HepG2 (cell line): ENCODE data around the gene AP2A2. TPM values are rescaled to one million over a fixed set of nuclear protein-coding genes. Genes with fewer than 3 reads are reported as not detected.

Experiments
- ATAC-seq: fragments of 200-7000 bp; cut with Tn5 transposase; 3 replicates; pipeline ENCODE4 v1.9.1; 2020; ENCODE audit warnings: mild to moderate bottlenecking, moderate library complexity
- BruUV-seq: library from RNA; stranded (reverse); fragments of 400-500 nt; replicated peaks from 2 replicates; lab custom pipeline; 2021; lab: Mats Ljungman, UMichigan
- CTCF ChIA-PET: fragments of 300-600 bp; formaldehyde crosslinking; extraction: SDS; loops from one replicate; lab custom pipeline; 2021; ENCODE audit warnings: low total read pairs, inconsistent platforms, low intra/inter-chr PET ratio; lab: Yijun Ruan, JAX
- POLR2A ChIA-PET: fragments of 350-600 bp; sonication (Branson Sonifier 250); formaldehyde crosslinking; loops from one replicate; lab custom pipeline; 2020; ENCODE audit warnings: antibody characterized with exemption, inconsistent platforms; lab: Yijun Ruan, JAX
- DNase-seq: peaks from one replicate; pipeline ENCODE4 v3.0.0-alpha.2; 2015; ENCODE audit warnings: low spot score
- FAIRE-seq: peaks from 3 replicates; lab custom pipeline; 2011; peaks lifted over from hg19 to GRCh38; lab: Jason Lieb, UNC
- H2AFZ ChIP-seq: one replicate; pipeline ENCODE4 v1.6.1; 2011; ENCODE audit warnings: low read length, inconsistent platforms
- H3K27ac ChIP-seq: fragments of 300-600 bp; 3 replicates; pipeline ENCODE4 v1.8.0; 2011; ENCODE audit warnings: mixed run types, mild to moderate bottlenecking, mixed read lengths, low read length, inconsistent platforms; ENCODE audit not compliant: insufficient read depth; ENCODE audit errors: extremely low read length
- H3K27me3 ChIP-seq, 2 experiments: fragments of 200-600 bp in 1 of 2; 2 replicates in 1 of 2; 3 replicates in 1 of 2; pipeline versions ENCODE4 v1.6.0 to v1.8.0; 2011; ENCODE audit warnings: low read length in 2 of 2, mild to moderate bottlenecking in 2 of 2, moderate library complexity in 2 of 2, inconsistent platforms in 1 of 2; ENCODE audit not compliant: insufficient read depth in 2 of 2, control insufficient read depth in 1 of 2
- H3K36me3 ChIP-seq, 2 experiments: fragments of 200-600 bp in 1 of 2; replicated peaks in 1 of 2; 2 replicates in 1 of 2; 3 replicates in 1 of 2; pipeline versions ENCODE4 v1.5.1 to v1.8.0; 2011; ENCODE audit warnings: low read length in 2 of 2, inconsistent platforms in 1 of 2; ENCODE audit not compliant: insufficient read depth in 2 of 2, control insufficient read depth in 1 of 2
- H3K4me1 ChIP-seq: 2 replicates; pipeline ENCODE4 v1.5.1; 2012; ENCODE audit warnings: low read length, inconsistent platforms; ENCODE audit not compliant: insufficient read depth
- H3K4me2 ChIP-seq: 2 replicates; pipeline ENCODE4 v1.6.0; 2011; ENCODE audit warnings: low read depth, low read length, inconsistent platforms
- H3K4me3 ChIP-seq, 3 experiments: fragments of 200-600 bp in 1 of 3; sonication (generic), shearing (Covaris generic) in 1 of 3; replicated peaks in 1 of 3; 2 replicates each; pipeline ENCODE4 v1.5.1; 2011 to 2016; ENCODE audit warnings: low read length in 3 of 3, inconsistent platforms in 2 of 3, low read depth in 2 of 3, mild to moderate bottlenecking in 2 of 3, control low read depth in 1 of 3, mixed read lengths in 1 of 3; ENCODE audit not compliant: insufficient read depth in 1 of 3
- H3K79me2 ChIP-seq: one replicate; pipeline ENCODE4 v1.6.1; 2011; ENCODE audit warnings: low read length, inconsistent platforms; ENCODE audit not compliant: insufficient read depth
- H3K9ac ChIP-seq: 2 replicates; pipeline ENCODE4 v1.6.0; 2011; ENCODE audit warnings: mild to moderate bottlenecking, low read depth, low read length, inconsistent platforms; ENCODE audit not compliant: insufficient read depth
- H3K9me3 ChIP-seq: 2 replicates; pipeline ENCODE4 v1.5.1; 2012; ENCODE audit warnings: mild to moderate bottlenecking, low read length
- H4K20me1 ChIP-seq: 2 replicates; pipeline ENCODE4 v1.6.0; 2011; ENCODE audit warnings: inconsistent platforms, mild to moderate bottlenecking, low read length, moderate library complexity; ENCODE audit not compliant: insufficient read depth
- BRF2 ChIP-seq: sonication (generic); formaldehyde crosslinking; IDR thresholded peaks from 2 replicates; pipeline ENCODE4 v1.8.1; 2022; ENCODE audit warnings: mild to moderate bottlenecking, missing genetic modification reagents
- CCAR2 ChIP-seq: fragments of 200-400 bp; formaldehyde crosslinking; optimal IDR thresholded peaks from 2 replicates; pipeline ENCODE3; 2018; ENCODE audit warnings: low read depth, mild to moderate bottlenecking, low read length, moderate library complexity
- HOMEZ ChIP-seq: IDR thresholded peaks from 2 replicates; pipeline ENCODE4 v1.6.1; 2016; ENCODE audit warnings: low read depth
- JUND ChIP-seq: sonication (generic); formaldehyde crosslinking; IDR thresholded peaks from 2 replicates; pipeline ENCODE4 v1.8.0; 2022; ENCODE audit warnings: mild to moderate bottlenecking, missing genetic modification reagents
- NFE2L2 ChIP-seq: fragments of 150-350 bp; IDR thresholded peaks from 2 replicates; pipeline ENCODE4 v1.6.1; 2014; ENCODE audit warnings: low read length
- REL ChIP-seq: sonication (generic); formaldehyde crosslinking; conservative IDR thresholded peaks from 2 replicates; pipeline ENCODE4 v1.8.0; 2022; ENCODE audit warnings: mild to moderate bottlenecking, missing genetic modification reagents, moderate library complexity
- RFXAP ChIP-seq: sonication (generic); formaldehyde crosslinking; IDR thresholded peaks from 2 replicates; pipeline ENCODE4 v1.4.0; 2020; ENCODE audit warnings: missing genetic modification reagents, borderline replicate concordance
- THRA ChIP-seq: sonication (generic); formaldehyde crosslinking; IDR thresholded peaks from 2 replicates; pipeline ENCODE4 v1.4.0; 2020; ENCODE audit warnings: missing genetic modification reagents, borderline replicate concordance
- ZFP41 ChIP-seq: sonication (generic); formaldehyde crosslinking; IDR thresholded peaks from 2 replicates; pipeline ENCODE4 v1.4.0; 2020; ENCODE audit warnings: mild to moderate bottlenecking, missing genetic modification reagents, borderline replicate concordance
- ZNF263 ChIP-seq: sonication (generic); formaldehyde crosslinking; IDR thresholded peaks from 2 replicates; pipeline ENCODE4 v1.4.0; 2020; ENCODE audit warnings: missing genetic modification reagents
- ZNF724P ChIP-seq: sonication (generic); formaldehyde crosslinking; IDR thresholded peaks from 2 replicates; pipeline ENCODE4 v1.8.0; 2022; ENCODE audit warnings: missing genetic modification reagents, borderline replicate concordance
- WGBS: methylation state at CpG from one replicate; pipeline ENCODE4 v1.1.6; 2017; ENCODE audit warnings: low lambda C conversion rate; 5-methylcytosine and 5-hydroxymethylcytosine counted together
- in situ Hi-C: cut with HindIII; loops from 2 replicates; pipeline ENCODE4 v1.10.0; 2017; ENCODE audit warnings: low pct_unique_long_range_greater_than_20kb; ENCODE audit not compliant: extremely low pct_ligation_motif_present
- intact Hi-C: fragments of 100-400 bp; cut with micrococcal nuclease; formaldehyde crosslinking; loops from one replicate; pipeline ENCODE4 v1.10.0; 2022; ENCODE audit not compliant: unreplicated experiment
- polyA plus RNA-seq, 8 experiments: library from polyadenylated mRNA; depleted of rRNA in 3 of 8; stranded (reverse) in 7 of 8; unstranded in 1 of 8; fragments of >200 nt; fragmentation: Illumina TruSeq in 4 of 8; extraction: Trizol in 4 of 8; gene quantifications; 2 replicates each; pipeline versions ENCODE4 v1.2.1 to v1.2.3, GENCODE V29; 2011 to 2016; ENCODE audit warnings: low read depth in 4 of 8, missing spikeins in 1 of 8, mixed read lengths in 1 of 8; ENCODE audit not compliant: insufficient read depth in 1 of 8
- total RNA-seq, 5 experiments: library from RNA; depleted of rRNA; stranded (reverse); fragments of >200 nt; fragmentation: Illumina TruSeq; extraction: Trizol; gene quantifications; 2 replicates each; pipeline ENCODE4 v1.2.3, GENCODE V29; 2016; ENCODE audit warnings: low read depth in 1 of 5
- TF ChIP-seq, protein P1 (sequence below): sonication (generic); formaldehyde crosslinking; IDR thresholded peaks from 2 replicates; pipeline ENCODE4 v1.4.0; 2020; ENCODE audit warnings: missing genetic modification reagents, mild to moderate bottlenecking, borderline replicate concordance
- TF ChIP-seq, protein P2 (sequence below): sonication (generic); formaldehyde crosslinking; IDR thresholded peaks from 2 replicates; pipeline ENCODE4 v1.4.0; 2020; ENCODE audit warnings: missing genetic modification reagents

The AP2A2 gene
- total and polyA plus RNA-seq, 2 of the 13 experiments (the other 11 are each of a cell fraction or from before 2014, with no cell fraction given): 25.7 to 75.7 TPM

DNA sequence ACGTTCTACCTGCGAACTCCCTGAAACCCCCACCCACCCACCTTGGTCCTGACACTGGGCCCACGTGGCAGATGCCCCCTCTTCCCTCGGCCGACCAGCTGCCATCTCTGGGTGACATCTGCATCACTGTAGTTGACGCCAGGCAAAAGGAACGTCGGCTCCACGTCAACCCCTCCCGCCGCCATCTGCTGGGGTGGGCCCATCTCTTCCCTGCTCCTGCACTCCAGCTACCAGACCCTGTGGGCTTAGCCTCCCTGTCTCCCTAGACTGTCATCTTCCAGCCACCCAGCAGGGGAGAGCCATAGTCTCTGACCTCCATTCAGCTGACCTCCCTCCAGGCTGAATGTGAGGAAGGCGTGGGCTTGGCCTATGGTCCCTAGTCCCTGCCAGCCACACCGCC is 36.4 kb upstream of the AP2A2 start:
- intact Hi-C loops: no loop called here
- 97% methylated on average over 13 of the region's 13 CpGs for WGBS

More for the DNA sequence above, 36.4 kb upstream of the AP2A2 start:
- BruUV-seq: no TSS peak
- DNase-seq: no peak
- TF ChIP-seq HOMEZ (CRISPR knock-in tag) (no peak), CCAR2 (no peak), REL (CRISPR knock-in tag) (no peak), ZNF724P (CRISPR knock-in tag) (no peak), JUND (CRISPR knock-in tag) (no peak), RFXAP (CRISPR knock-in tag) (no peak), ZNF263 (CRISPR knock-in tag) (no peak), ZFP41 (no peak), BRF2 (CRISPR knock-in tag) (no peak), THRA (CRISPR knock-in tag) (no peak), NFE2L2 (no peak)
- TF ChIP-seq, protein P1, sequence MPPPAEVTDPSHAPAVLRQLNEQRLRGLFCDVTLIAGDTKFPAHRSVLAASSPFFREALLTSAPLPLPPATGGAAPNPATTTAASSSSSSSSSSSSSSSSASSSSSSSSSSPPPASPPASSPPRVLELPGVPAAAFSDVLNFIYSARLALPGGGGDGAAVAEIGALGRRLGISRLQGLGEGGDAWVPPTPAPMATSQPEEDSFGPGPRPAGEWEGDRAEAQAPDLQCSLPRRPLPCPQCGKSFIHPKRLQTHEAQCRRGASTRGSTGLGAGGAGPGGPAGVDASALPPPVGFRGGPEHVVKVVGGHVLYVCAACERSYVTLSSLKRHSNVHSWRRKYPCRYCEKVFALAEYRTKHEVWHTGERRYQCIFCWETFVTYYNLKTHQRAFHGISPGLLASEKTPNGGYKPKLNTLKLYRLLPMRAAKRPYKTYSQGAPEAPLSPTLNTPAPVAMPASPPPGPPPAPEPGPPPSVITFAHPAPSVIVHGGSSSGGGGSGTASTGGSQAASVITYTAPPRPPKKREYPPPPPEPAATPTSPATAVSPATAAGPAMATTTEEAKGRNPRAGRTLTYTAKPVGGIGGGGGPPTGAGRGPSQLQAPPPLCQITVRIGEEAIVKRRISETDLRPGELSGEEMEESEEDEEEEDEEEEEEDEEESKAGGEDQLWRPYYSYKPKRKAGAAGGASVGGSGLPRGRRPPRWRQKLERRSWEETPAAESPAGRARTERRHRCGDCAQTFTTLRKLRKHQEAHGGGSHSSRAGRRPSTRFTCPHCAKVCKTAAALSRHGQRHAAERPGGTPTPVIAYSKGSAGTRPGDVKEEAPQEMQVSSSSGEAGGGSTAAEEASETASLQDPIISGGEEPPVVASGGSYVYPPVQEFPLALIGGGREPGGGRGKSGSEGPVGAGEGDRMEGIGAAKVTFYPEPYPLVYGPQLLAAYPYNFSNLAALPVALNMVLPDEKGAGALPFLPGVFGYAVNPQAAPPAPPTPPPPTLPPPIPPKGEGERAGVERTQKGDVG (CRISPR knock-in tag): no peak
- TF ChIP-seq, protein P2, sequence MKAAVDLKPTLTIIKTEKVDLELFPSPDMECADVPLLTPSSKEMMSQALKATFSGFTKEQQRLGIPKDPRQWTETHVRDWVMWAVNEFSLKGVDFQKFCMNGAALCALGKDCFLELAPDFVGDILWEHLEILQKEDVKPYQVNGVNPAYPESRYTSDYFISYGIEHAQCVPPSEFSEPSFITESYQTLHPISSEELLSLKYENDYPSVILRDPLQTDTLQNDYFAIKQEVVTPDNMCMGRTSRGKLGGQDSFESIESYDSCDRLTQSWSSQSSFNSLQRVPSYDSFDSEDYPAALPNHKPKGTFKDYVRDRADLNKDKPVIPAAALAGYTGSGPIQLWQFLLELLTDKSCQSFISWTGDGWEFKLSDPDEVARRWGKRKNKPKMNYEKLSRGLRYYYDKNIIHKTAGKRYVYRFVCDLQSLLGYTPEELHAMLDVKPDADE (CRISPR knock-in tag): no peak
- Histone ChIP-seq H3K27me3 (no peaks in the 10 kb centered on the region), H2AFZ (no peak overlapping the region), H3K4me1 (no peaks in the 10 kb centered on the region), H3K4me3 (no peak overlapping the region), H4K20me1 (no peaks in the 10 kb centered on the region), H3K4me2 (no peak overlapping the region), H3K79me2 (no peaks in the 10 kb centered on the region), H3K36me3 (peaks cover 3 to 13% of the 10 kb centered on the region in 2 experiments; a peak in 4 of 5 replicates), H3K9ac (no peak overlapping the region), H3K27ac (no peak overlapping the region), H3K9me3 (no peaks in the 10 kb centered on the region)
- POLR2A ChIA-PET: no interaction called here
- in situ Hi-C loops: loop anchor here (10.0 kb wide), 1 partner anchor 166 kb away; no protein-coding TSS in a partner anchor
- CTCF ChIA-PET: no interaction called here
- peak; percentile 16; the same call in 2 of the 3 replicates for ATAC-seq
- no peak for FAIRE-seq
